Thymus (tissue), 14 donors: ENCODE results near the gene FLAD1. TPM values are rescaled to one million over a fixed set of nuclear protein-coding genes. Genes with fewer than 3 reads are reported as not detected.

Experiments
- DNase-seq, 9 donors: peaks; one replicate each; pipeline ENCODE4 v3.0.0-alpha.2; 2013; ENCODE audit warnings: low spot score in 9 of 9, low read depth in 6 of 9, missing footprints in 1 of 9
- H3K27ac ChIP-seq, 2 donors: one replicate each; pipeline ENCODE4 v1.5.1; 2013; ENCODE audit warnings: control low read depth in 1 of 2, low read depth in 1 of 2, low read length in 1 of 2, mild to moderate bottlenecking in 1 of 2, moderate library complexity in 1 of 2
- H3K27me3 ChIP-seq, 2 donors: one replicate each; pipeline ENCODE4 v1.5.1; 2013; ENCODE audit warnings: low read length in 1 of 2; ENCODE audit not compliant: control insufficient read depth in 2 of 2, insufficient read depth in 1 of 2
- H3K36me3 ChIP-seq, 2 donors: one replicate each; pipeline ENCODE4 v1.5.1; 2013; ENCODE audit warnings: low read length in 1 of 2, mild to moderate bottlenecking in 1 of 2, moderate library complexity in 1 of 2; ENCODE audit not compliant: control insufficient read depth in 2 of 2, insufficient read depth in 2 of 2
- H3K4me1 ChIP-seq, 2 donors: one replicate each; pipeline ENCODE4 v1.5.1; 2013; ENCODE audit warnings: low read length in 2 of 2; ENCODE audit not compliant: control insufficient read depth in 2 of 2, insufficient read depth in 2 of 2
- H3K4me3 ChIP-seq, 2 donors: one replicate each; pipeline ENCODE4 v1.5.1; 2013; ENCODE audit warnings: low read length in 2 of 2, control low read depth in 1 of 2, mild to moderate bottlenecking in 1 of 2
- H3K9me3 ChIP-seq, 2 donors: one replicate each; pipeline ENCODE4 v1.5.1; 2013; ENCODE audit warnings: low read length in 1 of 2, mild to moderate bottlenecking in 1 of 2; ENCODE audit not compliant: control insufficient read depth in 2 of 2, insufficient read depth in 1 of 2
- WGBS: extraction: QIAGEN DNeasy Blood & Tissue Kit; methylation state at CpG from one replicate; pipeline ENCODE4 v1.1.7; 2013; 5-methylcytosine and 5-hydroxymethylcytosine counted together
- long read RNA-seq, 10 donors: transcript quantifications; one replicate each; lab custom pipeline, GENCODE V29; 2026
- polyA plus RNA-seq: library from polyadenylated mRNA; stranded (reverse); fragments of 200-250 nt; gene quantifications from one replicate; pipeline ENCODE4 v1.2.3, GENCODE V29; 2013
- total RNA-seq: library from RNA; stranded (reverse); fragments of 120-200 nt; gene quantifications from one replicate; pipeline ENCODE4 v1.2.4, GENCODE V29; 2013
- donor health status: healthy.

Gene FLAD1
- total RNA-seq = 26.7 TPM
- 34.8 TPM for polyA plus RNA-seq
- long read RNA-seq, donor 1 = 0 reads
- long read RNA-seq, donor 2, transcript FLAD1-203 (8 exons, 1,730 nt) = major isoform, 8 of 23 reads
- long read RNA-seq, donor 2, partial matches to known transcripts = 11 of 23 reads
- long read RNA-seq, donor 2, other reads (novel, unspliced or antisense) = 0 of 23 reads
- long read RNA-seq, donor 3, transcript FLAD1-203 (8 exons, 1,730 nt) = major isoform, 9 of 11 reads
- long read RNA-seq, donor 3, partial matches to known transcripts = 0 of 11 reads
- long read RNA-seq, donor 3, other reads (novel, unspliced or antisense) = 0 of 11 reads
- long read RNA-seq, donor 4, partial matches to known transcripts = 0 of 1 reads
- long read RNA-seq, donor 4, other reads (novel, unspliced or antisense) = 0 of 1 reads
- long read RNA-seq, donor 5, transcript FLAD1-203 (8 exons, 1,730 nt) = major isoform, 5 of 14 reads
- long read RNA-seq, donor 5, partial matches to known transcripts = 7 of 14 reads
- long read RNA-seq, donor 5, other reads (novel, unspliced or antisense) = 0 of 14 reads
- long read RNA-seq, donor 6, transcript FLAD1-203 (8 exons, 1,730 nt) = major isoform, 5 of 6 reads
- long read RNA-seq, donor 6, partial matches to known transcripts = 0 of 6 reads
- long read RNA-seq, donor 6, other reads (novel, unspliced or antisense) = 0 of 6 reads
- long read RNA-seq, donor 7, partial matches to known transcripts = 5 of 13 reads
- long read RNA-seq, donor 7, other reads (novel, unspliced or antisense) = 0 of 13 reads
- long read RNA-seq, donor 8 = 0 reads
- long read RNA-seq, donor 9, partial matches to known transcripts = 6 of 6 reads
- long read RNA-seq, donor 9, other reads (novel, unspliced or antisense) = 0 of 6 reads
- long read RNA-seq, donor 10, partial matches to known transcripts = 0 of 4 reads
- long read RNA-seq, donor 10, other reads (novel, unspliced or antisense) = 0 of 4 reads

DNA sequence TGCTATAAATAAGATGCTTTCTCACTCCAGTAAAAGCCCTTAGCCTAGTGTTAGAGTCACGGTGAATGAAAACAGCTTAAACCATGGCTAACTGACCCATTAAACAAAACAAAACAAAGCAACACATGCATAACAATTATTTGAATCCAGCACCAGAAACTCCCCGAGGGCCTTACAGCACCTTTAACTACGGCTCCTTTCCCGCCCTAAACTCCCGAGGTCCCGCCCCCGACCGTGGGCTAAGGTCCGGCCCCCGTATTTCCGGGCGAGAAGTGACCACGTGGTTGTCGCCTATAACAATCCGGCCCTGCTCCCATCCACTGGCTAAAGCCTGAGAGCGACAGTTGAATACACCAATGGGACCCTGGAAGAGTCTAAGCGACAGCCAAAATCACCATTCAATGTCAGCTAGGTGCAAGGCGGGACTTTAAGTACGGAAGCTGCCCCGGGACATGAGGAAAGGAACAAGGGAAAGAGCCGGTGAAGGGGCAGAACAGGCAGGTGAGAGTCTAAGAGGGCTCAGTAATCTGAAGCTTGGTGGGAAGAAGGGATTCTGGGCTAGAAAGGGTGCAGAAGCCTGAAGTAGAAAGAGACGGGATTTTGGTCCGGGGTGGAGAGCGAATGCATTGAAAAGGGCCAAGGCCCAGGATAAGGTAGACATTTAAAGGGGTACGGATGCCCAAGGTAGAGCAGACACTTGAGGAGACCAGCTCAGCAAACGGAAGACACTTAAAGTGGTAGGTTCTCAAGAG lies at the start of gene FLAD1:
Gene FLAD1 (plus strand): TSS at position 448 of the 752 bp plus-strand sequence. CDS start 351 bp downstream, outside the sequence.
- Histone ChIP-seq H3K36me3 (peaks cover 8 to 34% of the 10 kb centered on the region in 2 donors), H3K4me3 (peak within 1 kb of the TSS; percentile 65 to 84), H3K4me1 (peaks cover 16 to 22% of the 10 kb centered on the region in 2 donors), H3K27ac (peak within 1 kb of the TSS; percentile 38 to 69), H3K9me3 (no peaks in the 10 kb centered on the region), H3K27me3 (no peaks in the 10 kb centered on the region)
- under 1% methylated on average over 26 of the region's 26 CpGs for WGBS
- peak; percentile 95 to 100 (median 98) for DNase-seq

DNA sequence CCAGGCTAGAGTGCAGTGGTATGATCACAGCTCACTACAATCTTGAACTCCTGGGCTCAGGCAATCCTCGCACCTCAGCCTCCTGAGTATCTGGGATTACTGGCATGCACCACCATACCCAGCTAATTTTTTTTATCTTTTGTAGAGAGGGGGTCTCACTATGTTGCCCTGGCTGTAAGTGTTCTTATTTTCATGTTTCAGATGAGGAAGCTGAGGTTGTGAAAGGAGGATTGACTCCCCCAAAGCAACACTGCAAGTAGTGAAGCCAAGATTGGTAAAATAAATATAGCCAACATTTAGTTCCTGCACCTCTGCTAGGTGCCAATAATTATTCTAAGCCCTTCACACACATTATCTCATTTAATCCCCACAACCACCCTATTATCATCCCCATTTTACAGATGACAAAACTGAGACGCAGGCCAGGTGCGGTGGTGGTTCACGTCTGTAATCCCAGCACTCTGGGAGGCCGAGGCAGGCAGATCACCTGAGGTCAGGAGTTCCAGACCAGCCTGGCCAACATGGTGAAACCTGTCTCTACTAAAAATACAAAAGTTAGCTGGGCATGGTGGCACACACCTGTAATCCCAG lies 48.7 kb upstream of the FLAD1 start:
- Histone ChIP-seq H3K4me3 (no peak overlapping the region), H3K9me3 (peaks cover 0 to 4% of the 10 kb centered on the region in 2 donors), H3K4me1 (peaks cover 7 to 30% of the 10 kb centered on the region in 2 donors), H3K27me3 (no peaks in the 10 kb centered on the region), H3K36me3 (peaks cover 5 to 7% of the 10 kb centered on the region in 2 donors), H3K27ac (no peak overlapping the region)
- WGBS = 97% methylated on average over 5 of the region's 5 CpGs
- no peak for DNase-seq

DNA sequence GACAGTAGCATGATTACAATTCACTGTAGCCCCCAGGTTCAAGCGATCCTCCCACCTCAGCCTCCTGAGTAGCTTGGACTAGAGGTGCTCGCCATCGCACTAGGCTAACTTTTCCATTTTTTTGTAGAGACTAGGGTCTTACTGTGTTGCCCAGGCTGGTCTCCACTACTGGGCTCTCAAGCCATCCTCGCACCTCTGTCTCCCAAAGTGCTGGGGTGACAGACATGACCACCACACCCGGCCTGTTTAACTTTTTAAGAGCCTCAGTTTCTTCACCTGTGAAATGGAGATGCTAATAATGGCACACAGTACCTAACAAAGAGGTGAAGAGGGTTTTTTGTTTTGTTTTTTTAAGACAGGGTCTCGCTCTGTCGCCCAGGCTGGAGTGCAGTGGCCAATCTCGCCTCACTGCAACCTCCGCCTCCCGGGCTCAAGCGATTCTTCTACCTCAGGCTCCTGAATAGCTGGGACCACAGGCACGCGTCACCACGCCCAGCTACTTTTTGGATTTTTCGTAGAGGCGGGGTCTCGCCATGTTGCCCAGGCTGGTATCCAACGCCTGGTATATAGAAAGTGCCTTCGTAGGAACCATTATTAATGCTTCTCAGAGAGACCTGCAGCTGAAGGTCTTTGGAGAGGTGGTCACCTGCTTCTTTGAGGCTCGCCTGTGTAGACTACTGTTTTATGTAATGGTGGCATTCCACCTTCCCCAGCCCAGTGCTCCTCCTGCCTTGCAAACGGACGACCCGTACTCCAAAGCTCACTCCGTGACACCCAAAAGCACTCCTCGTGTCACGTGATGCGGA lies 47.2 kb upstream of the FLAD1 start:
- WGBS = 57% methylated on average over 27 of the region's 27 CpGs
- H3K4me1 ChIP-seq = peaks cover 7 to 44% of the 10 kb centered on the region in 2 donors
- no peak for DNase-seq
- peaks cover 0 to 4% of the 10 kb centered on the region in 2 donors for H3K9me3 ChIP-seq
- H3K27me3 ChIP-seq = no peaks in the 10 kb centered on the region
- H3K4me3 ChIP-seq = peak overlapping the region; percentile 65 to 67
- peak overlapping the region; percentile 95 to 100 for H3K27ac ChIP-seq
- peaks cover 0 to 5% of the 10 kb centered on the region in 2 donors for H3K36me3 ChIP-seq

DNA sequence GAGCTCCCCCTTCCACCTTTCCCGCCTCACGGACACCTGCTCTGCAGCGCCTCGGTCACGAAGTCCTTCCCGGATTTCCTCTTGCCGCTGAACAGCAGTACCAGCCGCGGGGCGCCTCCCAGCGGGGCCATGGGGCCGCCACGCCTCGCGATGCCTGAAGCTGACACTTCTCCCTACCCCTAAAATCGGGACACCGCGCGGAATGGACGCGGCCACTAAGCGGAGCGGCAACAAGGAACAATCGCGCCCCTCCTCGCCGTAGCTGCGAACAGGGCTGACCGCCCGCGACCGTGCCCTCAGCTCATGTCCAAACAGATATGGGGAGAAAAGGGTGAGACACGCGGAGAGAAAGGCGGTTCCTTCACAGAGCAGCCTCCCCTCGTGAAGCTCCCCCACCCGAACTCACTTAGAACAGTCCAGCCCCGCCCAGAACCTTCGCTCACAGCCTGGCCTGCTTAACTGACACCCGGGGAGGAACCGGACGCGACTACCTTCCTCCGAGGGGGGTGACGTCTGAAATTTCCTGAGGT lies 46.5 kb upstream of the FLAD1 start, which contains the start of gene PMVK:
Gene PMVK (minus strand): TSS at position 165 of the 530 bp plus-strand sequence. CDS start 34 bp downstream, at position 131.
- peaks cover 0 to 3% of the 10 kb centered on the region in 2 donors for H3K36me3 ChIP-seq
- peak; percentile 92 to 99 (median 96) for DNase-seq
- peaks cover 7 to 51% of the 10 kb centered on the region in 2 donors for H3K4me1 ChIP-seq
- peak within 1 kb of the TSS; percentile 95 to 100 for H3K27ac ChIP-seq
- peak within 1 kb of the TSS; percentile 65 to 67 for H3K4me3 ChIP-seq
- WGBS = under 1% methylated on average over 45 of the region's 45 CpGs
- H3K27me3 ChIP-seq = no peaks in the 10 kb centered on the region
- peaks cover 0 to 4% of the 10 kb centered on the region in 2 donors for H3K9me3 ChIP-seq

DNA sequence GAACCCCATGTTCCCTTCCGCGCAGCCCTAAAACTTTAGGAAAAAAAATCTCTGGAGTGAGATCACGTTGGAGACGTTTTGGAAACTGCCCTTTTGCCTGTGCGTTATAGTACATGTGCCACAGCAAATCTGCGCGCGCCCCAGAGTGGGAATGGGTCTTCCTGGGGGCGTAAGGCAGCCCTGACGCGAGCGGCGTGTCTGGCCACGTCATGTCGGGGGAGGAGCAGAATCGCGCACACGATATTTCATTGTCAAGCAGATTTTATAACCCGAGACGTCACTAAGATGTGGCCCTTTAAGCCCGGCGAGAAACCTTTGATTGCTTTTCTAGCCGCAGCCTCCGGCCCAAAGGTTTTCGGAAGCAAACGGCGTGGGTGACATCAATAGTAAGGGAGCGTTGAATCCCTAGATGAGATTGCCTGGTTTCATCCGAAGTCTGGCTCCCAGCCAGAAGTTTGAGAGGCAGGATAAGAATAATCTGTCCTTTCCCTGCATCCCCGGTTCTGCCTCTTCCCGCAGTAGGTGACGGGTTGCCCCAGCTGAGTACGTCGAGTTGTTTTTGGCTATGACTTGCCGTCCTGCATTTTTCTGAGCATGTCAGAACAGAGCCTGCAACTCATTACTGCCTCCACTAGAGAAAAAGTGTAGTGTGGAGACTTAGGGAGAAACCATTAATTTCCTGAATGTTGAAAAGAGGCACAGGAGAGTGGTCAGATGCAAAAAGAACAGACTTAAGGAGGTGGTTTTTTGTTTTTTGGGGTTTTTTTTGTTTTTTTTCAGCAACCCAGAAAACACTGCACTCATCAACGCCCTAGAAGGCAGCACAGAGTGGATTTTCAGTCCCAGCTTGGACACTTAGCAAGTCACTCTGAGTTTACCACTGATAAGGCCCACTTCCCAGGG lies 45.8 kb upstream of the FLAD1 start:
- peaks cover 0 to 6% of the 10 kb centered on the region in 2 donors for H3K9me3 ChIP-seq
- H3K27me3 ChIP-seq = no peaks in the 10 kb centered on the region
- peaks cover 9 to 58% of the 10 kb centered on the region in 2 donors for H3K4me1 ChIP-seq
- peaks cover 2 to 3% of the 10 kb centered on the region in 2 donors for H3K36me3 ChIP-seq
- peak overlapping the region; percentile 95 to 100 for H3K27ac ChIP-seq
- DNase-seq = peak; percentile 83 to 95 (median 91)
- WGBS = 1% methylated on average over 36 of the region's 36 CpGs
- peak overlapping the region; percentile 65 to 67 for H3K4me3 ChIP-seq

DNA sequence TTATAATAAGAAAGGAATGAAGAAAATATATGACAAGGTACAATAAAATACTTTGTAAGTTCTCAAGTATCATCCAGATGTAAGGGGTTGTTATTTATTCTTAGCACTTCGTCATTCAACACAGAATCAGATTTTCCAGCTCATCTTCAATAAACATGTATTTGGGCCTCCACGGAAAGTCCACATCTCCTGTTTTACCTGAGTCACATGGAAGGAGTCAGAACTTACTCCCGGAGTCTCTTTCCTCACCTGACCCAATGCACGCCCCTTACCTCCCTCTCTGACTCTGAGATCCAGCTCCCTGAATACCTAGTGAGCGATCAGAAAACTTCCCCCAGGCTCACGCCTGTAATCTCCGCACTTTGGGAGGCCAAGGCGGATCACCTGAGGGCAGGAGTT lies 45.2 kb upstream of the FLAD1 start:
- Histone ChIP-seq H3K4me1 (peaks cover 14 to 64% of the 10 kb centered on the region in 2 donors), H3K27ac (peak overlapping the region in 1 of 2 donors; percentile 95), H3K9me3 (peaks cover 0 to 6% of the 10 kb centered on the region in 2 donors), H3K36me3 (peaks cover 3 to 8% of the 10 kb centered on the region in 2 donors), H3K27me3 (no peaks in the 10 kb centered on the region), H3K4me3 (no peak overlapping the region)
- no peak for DNase-seq
- WGBS = 95% methylated on average over 8 of the region's 8 CpGs
